Gastrocnemius medialis (tissue), 4 donors: ENCODE results near the gene VPS4B.

Experiments used
- POLR2A ChIP-seq, 2 donors: fragments of 450-650 bp; IDR thresholded peaks; one replicate each; pipeline ENCODE4 v1.6.1; 2017; ENCODE audit warnings: antibody characterized with exemption in 2 of 2, mild to moderate bottlenecking in 2 of 2, moderate library complexity in 2 of 2
- TF ChIP-seq, protein P1 (sequence below), 5 experiments: fragments of 450-650 bp in 3 of 5; fragments of 200-600 bp in 2 of 5; sonication (generic) in 2 of 5; IDR thresholded peaks in 4 of 5; conservative IDR thresholded peaks in 1 of 5; 1 replicate in 4 of 5; 2 replicates in 1 of 5; pipeline ENCODE4 v1.5.1; 2016 to 2019; ENCODE audit warnings: antibody characterized with exemption in 5 of 5, mild to moderate bottlenecking in 3 of 5, moderate library complexity in 3 of 5

DNA sequence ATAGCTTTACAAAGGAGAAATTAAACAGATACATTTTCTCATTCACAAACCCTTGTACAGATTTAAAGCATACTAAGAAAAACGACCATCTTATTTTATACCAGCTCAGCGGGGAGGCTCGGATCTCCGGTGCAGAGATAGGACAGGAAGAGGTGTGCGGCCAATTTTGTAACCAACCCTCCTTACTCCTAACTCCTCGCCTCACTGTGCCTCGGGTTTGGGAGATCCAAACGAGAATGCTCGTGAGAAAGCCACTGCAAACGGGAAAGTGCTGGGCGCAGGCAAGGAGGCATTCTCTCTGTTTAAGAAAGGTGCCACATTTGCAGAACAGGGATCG, 56.4 kb downstream of the VPS4B start:
- TF ChIP-seq, protein P1, sequence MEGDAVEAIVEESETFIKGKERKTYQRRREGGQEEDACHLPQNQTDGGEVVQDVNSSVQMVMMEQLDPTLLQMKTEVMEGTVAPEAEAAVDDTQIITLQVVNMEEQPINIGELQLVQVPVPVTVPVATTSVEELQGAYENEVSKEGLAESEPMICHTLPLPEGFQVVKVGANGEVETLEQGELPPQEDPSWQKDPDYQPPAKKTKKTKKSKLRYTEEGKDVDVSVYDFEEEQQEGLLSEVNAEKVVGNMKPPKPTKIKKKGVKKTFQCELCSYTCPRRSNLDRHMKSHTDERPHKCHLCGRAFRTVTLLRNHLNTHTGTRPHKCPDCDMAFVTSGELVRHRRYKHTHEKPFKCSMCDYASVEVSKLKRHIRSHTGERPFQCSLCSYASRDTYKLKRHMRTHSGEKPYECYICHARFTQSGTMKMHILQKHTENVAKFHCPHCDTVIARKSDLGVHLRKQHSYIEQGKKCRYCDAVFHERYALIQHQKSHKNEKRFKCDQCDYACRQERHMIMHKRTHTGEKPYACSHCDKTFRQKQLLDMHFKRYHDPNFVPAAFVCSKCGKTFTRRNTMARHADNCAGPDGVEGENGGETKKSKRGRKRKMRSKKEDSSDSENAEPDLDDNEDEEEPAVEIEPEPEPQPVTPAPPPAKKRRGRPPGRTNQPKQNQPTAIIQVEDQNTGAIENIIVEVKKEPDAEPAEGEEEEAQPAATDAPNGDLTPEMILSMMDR (IDR thresholded peaks at IDR 0.05 in 4 of 5, conservative IDR thresholded peaks at IDR 0.05 in 1 of 5) = no peak
- no peak for TF ChIP-seq POLR2A (IDR thresholded peaks at IDR 0.05)
